Keratinocyte (primary cell): Measurements from ENCODE around the gene EIF3C. TPM values are rescaled to one million over a fixed set of nuclear protein-coding genes. Genes with fewer than 3 reads are reported as not detected.
"Not testable (repeated sequence)": the region's sequence is repeated elsewhere in the genome, so short reads cannot be mapped to it uniquely, and the experiment has no call there.

ENCODE experiments used
- DNase-seq: peaks from one replicate; pipeline ENCODE4 v3.0.0-alpha.2; 2011; ENCODE audit warnings: low read depth, missing footprints, low spot score
- FAIRE-seq: peaks from 2 replicates; lab custom pipeline; 2011; peaks lifted over from hg19 to GRCh38; lab: Jason Lieb, UNC
- H2AFZ ChIP-seq: 2 replicates; pipeline ENCODE4 v1.6.0; 2012; ENCODE audit warnings: low read length, control low read depth, inconsistent platforms; ENCODE audit not compliant: control insufficient read depth
- H3K27ac ChIP-seq: 2 replicates; pipeline ENCODE4 v1.5.1; 2011; ENCODE audit warnings: low read length; ENCODE audit not compliant: control insufficient read depth, insufficient read depth
- H3K27me3 ChIP-seq: 3 replicates; pipeline ENCODE4 v1.6.0; 2011; ENCODE audit warnings: low read length; ENCODE audit not compliant: control insufficient read depth, insufficient read depth; ENCODE audit errors: extremely low read depth
- H3K36me3 ChIP-seq, 2 experiments: 2 replicates in 1 of 2; 3 replicates in 1 of 2; pipeline ENCODE4 v1.5.1; 2011; ENCODE audit warnings: low read length in 2 of 2, mild to moderate bottlenecking in 1 of 2; ENCODE audit not compliant: control insufficient read depth in 2 of 2, insufficient read depth in 2 of 2; ENCODE audit errors: extremely low read depth in 1 of 2
- H3K4me1 ChIP-seq: 3 replicates; pipeline ENCODE4 v1.5.1; 2011; ENCODE audit warnings: low read length; ENCODE audit not compliant: control insufficient read depth, insufficient read depth; ENCODE audit errors: extremely low read depth
- H3K4me2 ChIP-seq: 3 replicates; pipeline ENCODE4 v1.6.0; 2011; ENCODE audit warnings: low read depth, low read length; ENCODE audit not compliant: control insufficient read depth, insufficient read depth; ENCODE audit errors: extremely low read depth
- H3K4me3 ChIP-seq, 3 experiments: fragments of 200-600 bp in 1 of 3; sonication (generic) in 1 of 3; 2 replicates in 2 of 3; 3 replicates in 1 of 3; pipeline ENCODE4 v1.5.1; 2011 to 2016; ENCODE audit warnings: low read length in 3 of 3, mild to moderate bottlenecking in 3 of 3, control low read depth in 2 of 3, inconsistent platforms in 1 of 3, low read depth in 1 of 3, mixed read lengths in 1 of 3, mixed run types in 1 of 3, moderate library complexity in 1 of 3; ENCODE audit not compliant: control insufficient read depth in 2 of 3, insufficient read depth in 2 of 3; ENCODE audit errors: extremely low read depth in 1 of 3
- H3K79me2 ChIP-seq: 2 replicates; pipeline ENCODE4 v1.6.0; 2012; ENCODE audit warnings: low read length; ENCODE audit not compliant: control insufficient read depth, insufficient read depth
- H3K9ac ChIP-seq: 3 replicates; pipeline ENCODE4 v1.6.0; 2011; ENCODE audit warnings: low read length; ENCODE audit not compliant: control insufficient read depth, insufficient read depth; ENCODE audit errors: extremely low read depth
- H3K9me1 ChIP-seq: 3 replicates; pipeline ENCODE4 v1.6.0; 2011; ENCODE audit warnings: low read length; ENCODE audit not compliant: control insufficient read depth, insufficient read depth; ENCODE audit errors: extremely low read depth
- H3K9me3 ChIP-seq: 2 replicates; pipeline ENCODE4 v1.5.1; 2012; ENCODE audit warnings: low read depth, low read length; ENCODE audit not compliant: control insufficient read depth
- H4K20me1 ChIP-seq: 3 replicates; pipeline ENCODE4 v1.6.0; 2011; ENCODE audit warnings: low read length; ENCODE audit not compliant: control insufficient read depth, insufficient read depth; ENCODE audit errors: extremely low read depth
- dilution Hi-C: fragments of 300-500 bp; cut with MboI; formaldehyde crosslinking; loops from one replicate; pipeline ENCODE4 v1.7.0; 2020; ENCODE audit warnings: low sequenced_read_pairs; ENCODE audit not compliant: extremely low pct_ligation_motif_present
- polyA plus RNA-seq, 5 experiments: library from polyadenylated mRNA; depleted of rRNA in 3 of 5; stranded (reverse) in 3 of 5; stranded (forward) in 1 of 5; unstranded in 1 of 5; fragments of >200 nt; gene quantifications; 1 replicate in 1 of 5; 2 replicates in 3 of 5; 3 replicates in 1 of 5; pipeline versions ENCODE4 v1.2.1 to v1.2.3, GENCODE V29; 2011 to 2012; ENCODE audit warnings: missing spikeins in 2 of 5, low read depth in 1 of 5, low replicate concordance in 1 of 5

The EIF3C gene
- polyA plus RNA-seq, 1 donor (not counting 4 experiments of a cell fraction or from before 2014, with no cell fraction given) = 510 TPM

GRCh38 chr16:28700349-28700748, 10.9 kb upstream of the EIF3C start:
- H3K36me3 ChIP-seq, H3K79me2 ChIP-seq, H3K9me3 ChIP-seq, H4K20me1 ChIP-seq, H3K4me3 ChIP-seq, H3K9me1 ChIP-seq, DNase-seq, FAIRE-seq, H3K9ac ChIP-seq, H3K27me3 ChIP-seq, H3K4me1 ChIP-seq, H2AFZ ChIP-seq, dilution Hi-C loops, H3K4me2 ChIP-seq, H3K27ac ChIP-seq: not testable (repeated sequence)

GRCh38 chr16:28701384-28701783, 9.9 kb upstream of the EIF3C start:
- H4K20me1 ChIP-seq, H3K79me2 ChIP-seq, H3K9me1 ChIP-seq, H3K36me3 ChIP-seq, H3K4me3 ChIP-seq, H2AFZ ChIP-seq, H3K9me3 ChIP-seq, DNase-seq, H3K27ac ChIP-seq, H3K4me2 ChIP-seq, H3K4me1 ChIP-seq, H3K9ac ChIP-seq, FAIRE-seq, H3K27me3 ChIP-seq, dilution Hi-C loops: not testable (repeated sequence)

GRCh38 chr16:28704246-28704645, 7.0 kb upstream of the EIF3C start:
- H3K27ac ChIP-seq, DNase-seq, FAIRE-seq, H3K36me3 ChIP-seq, H3K4me1 ChIP-seq, H3K4me2 ChIP-seq, H3K9me3 ChIP-seq, dilution Hi-C loops, H4K20me1 ChIP-seq, H3K9me1 ChIP-seq, H3K4me3 ChIP-seq, H3K9ac ChIP-seq, H3K79me2 ChIP-seq, H2AFZ ChIP-seq, H3K27me3 ChIP-seq: not testable (repeated sequence)

- H3K27ac ChIP-seq, H3K27me3 ChIP-seq, H3K36me3 ChIP-seq, H3K79me2 ChIP-seq, H3K9me3 ChIP-seq, H2AFZ ChIP-seq, H4K20me1 ChIP-seq, H3K4me1 ChIP-seq, H3K9ac ChIP-seq, H3K4me3 ChIP-seq, H3K4me2 ChIP-seq, H3K9me1 ChIP-seq, dilution Hi-C loops, FAIRE-seq, DNase-seq: not testable (repeated sequence)
Observed at GRCh38 chr16:28722852-28723650, 11.8 kb downstream of the EIF3C start.

GRCh38 chr16:28731253-28731652, 20.0 kb downstream of the EIF3C start:
- H3K4me3 ChIP-seq, H3K9me3 ChIP-seq, H3K27me3 ChIP-seq, H3K9ac ChIP-seq, H3K79me2 ChIP-seq, DNase-seq, H2AFZ ChIP-seq, H4K20me1 ChIP-seq, H3K36me3 ChIP-seq, dilution Hi-C loops, H3K4me2 ChIP-seq, H3K4me1 ChIP-seq, H3K27ac ChIP-seq, FAIRE-seq, H3K9me1 ChIP-seq: not testable (repeated sequence)
